HG03060 (cell line): ENCODE data around the gene WDR55.
"Not testable (repeated sequence)": the region's sequence is repeated elsewhere in the genome, so short reads cannot be mapped to it uniquely, and the experiment has no call there.

Source experiments
- ATAC-seq: cut with Tn5 transposase; IDR thresholded peaks from one replicate; pipeline ENCODE4 v1.9.1; 2021; ENCODE audit warnings: low read depth, moderate number of reproducible peaks; ENCODE audit not compliant: unreplicated experiment

The WDR55 gene

GRCh38 chr5:140642718-140643117 is 22.0 kb upstream of the WDR55 start:
- no peak for ATAC-seq

GRCh38 chr5:140647042-140647419 is 17.7 kb upstream of the WDR55 start:
- ATAC-seq: peak; percentile 3

GRCh38 chr5:140658870-140659269 is 5.8 kb upstream of the WDR55 start:
- no peak for ATAC-seq

- ATAC-seq: not testable (repeated sequence)
These were observed 4.3 kb upstream of the WDR55 start for GRCh38 chr5:140660371-140660770.

GRCh38 chr5:140664030-140664358 is 710 bp upstream of the WDR55 start:
- no peak for ATAC-seq

- not testable (repeated sequence) for ATAC-seq
These were observed 6.3 kb downstream of the WDR55 start for GRCh38 chr5:140671035-140671434.

GRCh38 chr5:140671472-140672125 is 6.9 kb downstream of the WDR55 start:
- ATAC-seq: no peak

- no peak for ATAC-seq
These were observed 7.9 kb downstream of the WDR55 start for GRCh38 chr5:140672455-140673186.

GRCh38 chr5:140673187-140673976 is 8.7 kb downstream of the WDR55 start, which contains the start of gene DND1:
TSS of gene DND1 (minus strand) at chr5:140673576. CDS start at chr5:140673542, 34 bp downstream.
- no peak for ATAC-seq

GRCh38 chr5:140674211-140674610 is 9.5 kb downstream of the WDR55 start:
- ATAC-seq: no peak

- ATAC-seq: no peak
These were observed 9.9 kb downstream of the WDR55 start for GRCh38 chr5:140674629-140675028.

- no peak for ATAC-seq
These were observed 13.2 kb downstream of the WDR55 start for GRCh38 chr5:140677947-140678346.

GRCh38 chr5:140678993-140679392 is 14.3 kb downstream of the WDR55 start:
- no peak for ATAC-seq

- no peak for ATAC-seq
These were observed 25.8 kb downstream of the WDR55 start for GRCh38 chr5:140690376-140690932.

GRCh38 chr5:140690941-140691924 is 26.5 kb downstream of the WDR55 start, which contains the start of the genes HARS1 and HARS2:
TSS of gene HARS1 (minus strand) at chr5:140691370. CDS start at chr5:140691304, 66 bp downstream.
TSS of gene HARS2 (plus strand) at chr5:140691455. CDS start at chr5:140691649, 194 bp downstream.
- peak; percentile 89 for ATAC-seq

- no peak for ATAC-seq
These were observed 29.6 kb downstream of the WDR55 start for GRCh38 chr5:140694276-140694675.

- ATAC-seq: no peak
These were observed 32.3 kb downstream of the WDR55 start for GRCh38 chr5:140696891-140697492.

GRCh38 chr5:140700177-140701144 is 35.8 kb downstream of the WDR55 start, which contains the start of gene ZMAT2:
TSS of gene ZMAT2 (plus strand) at chr5:140700447. CDS start at chr5:140700461, 14 bp downstream.
- peak; percentile 97 for ATAC-seq
